A673 (cell line): ENCODE results near the gene OR9Q1. TPM values are rescaled to one million over a fixed set of nuclear protein-coding genes. Genes with fewer than 3 reads are reported as not detected.

Experiments
- BruUV-seq: library from RNA; stranded (reverse); fragments of 400-500 nt; replicated peaks from 2 replicates; lab custom pipeline; 2021; lab: Mats Ljungman, UMichigan
- CTCF ChIA-PET: fragments of 300-600 bp; sonication (Branson Sonifier 250); formaldehyde crosslinking; loops from one replicate; lab custom pipeline; 2022; ENCODE audit warnings: antibody characterized with exemption; lab: Charles Lee
- POLR2A ChIA-PET: fragments of 300-600 bp; sonication (Branson Sonifier 250); formaldehyde crosslinking; loops from one replicate; lab custom pipeline; 2022; ENCODE audit warnings: antibody characterized with exemption; ENCODE audit not compliant: low non-redundant PET; lab: Charles Lee
- DNase-seq: peaks from one replicate; pipeline ENCODE4 v3.0.0-alpha.2; 2015; ENCODE audit warnings: low spot score
- H3K27ac ChIP-seq: fragments of 200-600 bp; sonication (generic); 2 replicates; pipeline ENCODE4 v1.5.1; 2016; ENCODE audit warnings: mixed run types, low read depth, mild to moderate bottlenecking, mixed read lengths, antibody characterized with exemption, low read length; ENCODE audit not compliant: poor library complexity, severe bottlenecking
- H3K27me3 ChIP-seq: fragments of 200-600 bp; sonication (generic); replicated peaks from 2 replicates; pipeline ENCODE4 v1.6.1; 2017; ENCODE audit warnings: mixed run types, low read depth, mild to moderate bottlenecking, mixed read lengths, antibody characterized with exemption, low read length; ENCODE audit not compliant: insufficient read depth, poor library complexity
- H3K36me3 ChIP-seq: fragments of 200-600 bp; sonication (generic); 2 replicates; pipeline ENCODE4 v1.6.1; 2016; ENCODE audit warnings: mixed run types, mild to moderate bottlenecking, mixed read lengths, antibody characterized with exemption, low read length; ENCODE audit not compliant: insufficient read depth, poor library complexity, severe bottlenecking
- H3K4me1 ChIP-seq: fragments of 200-600 bp; sonication (generic); 2 replicates; pipeline ENCODE4 v1.6.1; 2017; ENCODE audit warnings: mixed run types, mild to moderate bottlenecking, mixed read lengths, antibody characterized with exemption, low read length; ENCODE audit not compliant: insufficient read depth, poor library complexity, severe bottlenecking
- H3K4me3 ChIP-seq: fragments of 200-600 bp; sonication (generic); 2 replicates; pipeline ENCODE4 v1.5.1; 2016; ENCODE audit warnings: low read depth, mixed run types, mild to moderate bottlenecking, mixed read lengths, low read length; ENCODE audit not compliant: poor library complexity, severe bottlenecking
- H3K9me3 ChIP-seq: fragments of 200-600 bp; sonication (generic); 2 replicates; pipeline ENCODE4 v1.6.1; 2016; ENCODE audit warnings: mixed run types, low read depth, mild to moderate bottlenecking, mixed read lengths, antibody characterized with exemption, low read length; ENCODE audit not compliant: poor library complexity, severe bottlenecking
- EZH2 ChIP-seq: fragments of 200-600 bp; sonication (generic); IDR thresholded peaks from 2 replicates; pipeline ENCODE4 v1.6.1; 2017; ENCODE audit warnings: borderline replicate concordance, low read depth, mild to moderate bottlenecking, mixed read lengths, antibody characterized with exemption, low read length; ENCODE audit not compliant: poor library complexity, severe bottlenecking
- intact Hi-C: fragments of 100-400 bp; cut with micrococcal nuclease; formaldehyde crosslinking; loops from one replicate; pipeline ENCODE4 v1.10.0; 2022; ENCODE audit not compliant: unreplicated experiment
- total RNA-seq: library from RNA; stranded (reverse); gene quantifications from 2 replicates; pipeline ENCODE4 v1.2.3, GENCODE V29; 2021
- TF ChIP-seq, protein P1 (sequence below): fragments of 300-800, 200-600 bp; sonication (generic); conservative IDR thresholded peaks from 2 replicates; pipeline ENCODE4 v1.5.1; 2017; ENCODE audit warnings: low read depth, mild to moderate bottlenecking, antibody characterized with exemption, low read length, moderate library complexity, mixed read lengths

Gene OR9Q1
- total RNA-seq, 1 experiment from 2014 or later = not detected

- H3K4me1 ChIP-seq = no peaks in the 10 kb centered on the region
- TF ChIP-seq, protein P1, sequence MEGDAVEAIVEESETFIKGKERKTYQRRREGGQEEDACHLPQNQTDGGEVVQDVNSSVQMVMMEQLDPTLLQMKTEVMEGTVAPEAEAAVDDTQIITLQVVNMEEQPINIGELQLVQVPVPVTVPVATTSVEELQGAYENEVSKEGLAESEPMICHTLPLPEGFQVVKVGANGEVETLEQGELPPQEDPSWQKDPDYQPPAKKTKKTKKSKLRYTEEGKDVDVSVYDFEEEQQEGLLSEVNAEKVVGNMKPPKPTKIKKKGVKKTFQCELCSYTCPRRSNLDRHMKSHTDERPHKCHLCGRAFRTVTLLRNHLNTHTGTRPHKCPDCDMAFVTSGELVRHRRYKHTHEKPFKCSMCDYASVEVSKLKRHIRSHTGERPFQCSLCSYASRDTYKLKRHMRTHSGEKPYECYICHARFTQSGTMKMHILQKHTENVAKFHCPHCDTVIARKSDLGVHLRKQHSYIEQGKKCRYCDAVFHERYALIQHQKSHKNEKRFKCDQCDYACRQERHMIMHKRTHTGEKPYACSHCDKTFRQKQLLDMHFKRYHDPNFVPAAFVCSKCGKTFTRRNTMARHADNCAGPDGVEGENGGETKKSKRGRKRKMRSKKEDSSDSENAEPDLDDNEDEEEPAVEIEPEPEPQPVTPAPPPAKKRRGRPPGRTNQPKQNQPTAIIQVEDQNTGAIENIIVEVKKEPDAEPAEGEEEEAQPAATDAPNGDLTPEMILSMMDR = no peak
- no peak for TF ChIP-seq EZH2
- peaks cover 8% of the 10 kb centered on the region for H3K27me3 ChIP-seq
- H3K9me3 ChIP-seq = no peaks in the 10 kb centered on the region
- no peaks in the 10 kb centered on the region for H3K36me3 ChIP-seq
- POLR2A ChIA-PET = no interaction called here
- no peak overlapping the region for H3K4me3 ChIP-seq
- no peak for DNase-seq
- no TSS peak for BruUV-seq
- no peak overlapping the region for H3K27ac ChIP-seq
- CTCF ChIA-PET = no interaction called here
- intact Hi-C loops = no loop called here
These were observed 24.1 kb downstream of the OR9Q1 start for GRCh38 chr11:58047818-58048217.

- Histone ChIP-seq H3K4me1 (no peaks in the 10 kb centered on the region), H3K9me3 (no peaks in the 10 kb centered on the region), H3K36me3 (no peaks in the 10 kb centered on the region), H3K27ac (no peak overlapping the region), H3K27me3 (no peaks in the 10 kb centered on the region), H3K4me3 (no peak overlapping the region)
- no TSS peak for BruUV-seq
- ChIA-PET CTCF (no interaction called here), POLR2A (no interaction called here)
- no peak for DNase-seq
- intact Hi-C loops = no loop called here
- TF ChIP-seq, protein P1 = no peak
- TF ChIP-seq EZH2 = no peak
These were observed 32.2 kb downstream of the OR9Q1 start for GRCh38 chr11:58055806-58056401.

GRCh38 chr11:58057481-58057880, 33.8 kb downstream of the OR9Q1 start:
- BruUV-seq = no TSS peak
- intact Hi-C loops = no loop called here
- no peaks in the 10 kb centered on the region for H3K36me3 ChIP-seq
- POLR2A ChIA-PET = no interaction called here
- H3K27me3 ChIP-seq = no peaks in the 10 kb centered on the region
- no peak for DNase-seq
- H3K9me3 ChIP-seq = no peaks in the 10 kb centered on the region
- H3K27ac ChIP-seq = no peak overlapping the region
- H3K4me1 ChIP-seq = no peaks in the 10 kb centered on the region
- H3K4me3 ChIP-seq = no peak overlapping the region
- CTCF ChIA-PET = no interaction called here
- no peak for TF ChIP-seq EZH2
- TF ChIP-seq, protein P1 = no peak
